OCI-LY3 (cell line): Measurements from ENCODE around the gene FKBP5.
"Not testable (repeated sequence)": the region's sequence is repeated elsewhere in the genome, so short reads cannot be mapped to it uniquely, and the experiment has no call there.

Source experiments
- EZH2phosphoT487 ChIP-seq: fragments of 200-600 bp; shearing (Covaris generic); IDR thresholded peaks from 2 replicates; pipeline ENCODE4 v1.6.1; 2018; ENCODE audit warnings: antibody characterized with exemption, mixed run types, low read depth
- TF ChIP-seq, protein P1 (sequence below): fragments of 200-600, 300-600 bp; sonication (generic); IDR thresholded peaks from 2 replicates; pipeline ENCODE4 v1.5.1; 2014; ENCODE audit warnings: antibody characterized with exemption, low read length, low read depth

- TF ChIP-seq, protein P1, sequence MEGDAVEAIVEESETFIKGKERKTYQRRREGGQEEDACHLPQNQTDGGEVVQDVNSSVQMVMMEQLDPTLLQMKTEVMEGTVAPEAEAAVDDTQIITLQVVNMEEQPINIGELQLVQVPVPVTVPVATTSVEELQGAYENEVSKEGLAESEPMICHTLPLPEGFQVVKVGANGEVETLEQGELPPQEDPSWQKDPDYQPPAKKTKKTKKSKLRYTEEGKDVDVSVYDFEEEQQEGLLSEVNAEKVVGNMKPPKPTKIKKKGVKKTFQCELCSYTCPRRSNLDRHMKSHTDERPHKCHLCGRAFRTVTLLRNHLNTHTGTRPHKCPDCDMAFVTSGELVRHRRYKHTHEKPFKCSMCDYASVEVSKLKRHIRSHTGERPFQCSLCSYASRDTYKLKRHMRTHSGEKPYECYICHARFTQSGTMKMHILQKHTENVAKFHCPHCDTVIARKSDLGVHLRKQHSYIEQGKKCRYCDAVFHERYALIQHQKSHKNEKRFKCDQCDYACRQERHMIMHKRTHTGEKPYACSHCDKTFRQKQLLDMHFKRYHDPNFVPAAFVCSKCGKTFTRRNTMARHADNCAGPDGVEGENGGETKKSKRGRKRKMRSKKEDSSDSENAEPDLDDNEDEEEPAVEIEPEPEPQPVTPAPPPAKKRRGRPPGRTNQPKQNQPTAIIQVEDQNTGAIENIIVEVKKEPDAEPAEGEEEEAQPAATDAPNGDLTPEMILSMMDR: not testable (repeated sequence)
- TF ChIP-seq EZH2phosphoT487: not testable (repeated sequence)
Observed at GRCh38 chr6:35598621-35599020, 90.1 kb downstream of the FKBP5 start.
